Measurements from ENCODE around the gene QKI. TPM values are rescaled to one million over a fixed set of nuclear protein-coding genes. Genes with fewer than 3 reads are reported as not detected.
A peak's percentile ranks its signal among the peaks of the same experiment; 100 is the strongest.
"Not testable (repeated sequence)": the region's sequence is repeated elsewhere in the genome, so short reads cannot be mapped to it uniquely, and the experiment has no call there.

Gene QKI
- total RNA-seq, 1 experiment from 2014 or later = 176 TPM

- no peak overlapping the region for H3K4me2 ChIP-seq (ENCODE audit: insufficient read depth, insufficient read length, low read length)
These were observed 60.1 kb downstream of the QKI start for GRCh38 chr6:163474581-163474980.

GRCh38 chr6:163476946-163477345, 62.4 kb downstream of the QKI start:
- not testable (repeated sequence) for H3K4me1 ChIP-seq (ENCODE audit: insufficient read depth, low read length); H3K27ac ChIP-seq (ENCODE audit: insufficient read length, low read depth, low read length); H3K9me3 Mint-ChIP-seq; H2BK120ac ChIP-seq (ENCODE audit: low read depth, low read length, poor library complexity, severe bottlenecking); H4K91ac ChIP-seq (ENCODE audit: insufficient read length, low read depth, low read length); H2BK5ac ChIP-seq (ENCODE audit: insufficient read length, low read length); H4K5ac ChIP-seq (ENCODE audit: insufficient read length, low read depth, low read length); H3K27me3 ChIP-seq (ENCODE audit: insufficient read depth, low read length); H3K18ac ChIP-seq (ENCODE audit: insufficient read length, low read depth, low read length); H3K4ac ChIP-seq (ENCODE audit: low read depth, low read length); H3K27me3 Mint-ChIP-seq (ENCODE audit: low read depth); H3K14ac ChIP-seq (ENCODE audit: insufficient read depth, low read length); H3K23ac ChIP-seq (ENCODE audit: insufficient read length, low read depth, low read length); H3K4me2 ChIP-seq (ENCODE audit: insufficient read depth, insufficient read length, low read length); H3K79me2 ChIP-seq (ENCODE audit: insufficient read depth, low read length); H2AFZ ChIP-seq (ENCODE audit: low read length); H3K9ac ChIP-seq (ENCODE audit: extremely low read depth, insufficient read length, low read length); H3K23me2 ChIP-seq (ENCODE audit: insufficient read length, low read depth, low read length, poor library complexity, severe bottlenecking); H2BK20ac ChIP-seq (ENCODE audit: low read depth, low read length, poor library complexity, severe bottlenecking); H3K9me3 ChIP-seq (ENCODE audit: control insufficient read depth, low read depth, low read length); H2BK12ac ChIP-seq (ENCODE audit: insufficient read length, low read depth, low read length); H3T11ph ChIP-seq (ENCODE audit: low read length); H4K8ac ChIP-seq (replicated peaks; ENCODE audit: insufficient read length, low read depth, low read length); H3K79me1 ChIP-seq (ENCODE audit: insufficient read depth, low read depth, low read length, poor library complexity, severe bottlenecking); H2AK5ac ChIP-seq (ENCODE audit: insufficient read length, low read length); H2BK15ac ChIP-seq (ENCODE audit: low read depth, low read length); H4K20me1 ChIP-seq (ENCODE audit: control insufficient read depth, insufficient read depth, insufficient read length); H3K56ac ChIP-seq (ENCODE audit: insufficient read length, low read depth, low read length)
- DNase-seq = peak; percentile 36
- WGBS (ENCODE audit: extremely low coverage, insufficient read length, low lambda C conversion rate) = no CpG with 5 or more reads among the region's 7 CpGs
- Mint-ChIP-seq H3K4me3 (peak overlapping the region in 1 of 2 experiments; percentile 56; a peak in 1 of 5 replicates), H3K27ac (peak overlapping the region; percentile 0 to 88 (median 38); a peak in 5 of 7 replicates), H3K4me1 (peaks cover 24 to 42% of the 10 kb centered on the region in 2 experiments), H3K36me3 (ENCODE audit: insufficient read depth in 1 of 3, low read depth in 3 of 3) (peaks cover 1 to 36% (median 26%) of the 10 kb centered on the region in 3 experiments; a peak in 6 of 7 replicates)

More at GRCh38 chr6:163474581-163474980, 60.1 kb downstream of the QKI start:
- no peak for DNase-seq
- Histone ChIP-seq H3K79me1 (ENCODE audit: insufficient read depth, low read depth, low read length, poor library complexity, severe bottlenecking) (no peaks in the 10 kb centered on the region), H3K56ac (ENCODE audit: insufficient read length, low read depth, low read length) (no peak overlapping the region), H3K4me1 (ENCODE audit: insufficient read depth, low read length) (peaks cover 3% of the 10 kb centered on the region; the same call in 1 of the 2 replicates), H3K23me2 (ENCODE audit: insufficient read length, low read depth, low read length, poor library complexity, severe bottlenecking) (no peaks in the 10 kb centered on the region), H4K20me1 (ENCODE audit: control insufficient read depth, insufficient read depth, insufficient read length) (no peaks in the 10 kb centered on the region), H4K5ac (ENCODE audit: insufficient read length, low read depth, low read length) (no peak overlapping the region), H3K27me3 (ENCODE audit: insufficient read depth, low read length) (no peaks in the 10 kb centered on the region), H2BK15ac (ENCODE audit: low read depth, low read length) (no peak overlapping the region), H3K18ac (ENCODE audit: insufficient read length, low read depth, low read length) (no peak overlapping the region), H3K27ac (ENCODE audit: insufficient read length, low read depth, low read length) (no peak overlapping the region), H2BK12ac (ENCODE audit: insufficient read length, low read depth, low read length) (no peak overlapping the region), H3K23ac (ENCODE audit: insufficient read length, low read depth, low read length) (no peak overlapping the region), H4K8ac (replicated peaks; ENCODE audit: insufficient read length, low read depth, low read length) (no peak overlapping the region), H2BK5ac (ENCODE audit: insufficient read length, low read length) (no peak overlapping the region), H3K9me3 (ENCODE audit: control insufficient read depth, low read depth, low read length) (no peaks in the 10 kb centered on the region), H3K4ac (ENCODE audit: low read depth, low read length) (no peak overlapping the region), H3K14ac (ENCODE audit: insufficient read depth, low read length) (no peak overlapping the region), H4K91ac (ENCODE audit: insufficient read length, low read depth, low read length) (no peak overlapping the region), H2BK20ac (ENCODE audit: low read depth, low read length, poor library complexity, severe bottlenecking) (no peak overlapping the region), H2AFZ (ENCODE audit: low read length) (no peak overlapping the region), H3T11ph (ENCODE audit: low read length) (no peak overlapping the region), H3K79me2 (ENCODE audit: insufficient read depth, low read length) (peaks cover 3% of the 10 kb centered on the region; the same call in 1 of the 2 replicates), H2AK5ac (ENCODE audit: insufficient read length, low read length) (no peak overlapping the region), H3K9ac (ENCODE audit: extremely low read depth, insufficient read length, low read length) (no peak overlapping the region), H2BK120ac (ENCODE audit: low read depth, low read length, poor library complexity, severe bottlenecking) (no peak overlapping the region)
- no CpG with 5 or more reads among the region's 2 CpGs for WGBS (ENCODE audit: extremely low coverage, insufficient read length, low lambda C conversion rate)
- Mint-ChIP-seq H3K27ac (no peak overlapping the region), H3K36me3 (ENCODE audit: insufficient read depth in 1 of 3, low read depth in 3 of 3) (peaks cover 20 to 39% (median 31%) of the 10 kb centered on the region in 3 experiments), H3K27me3 (ENCODE audit: low read depth) (no peaks in the 10 kb centered on the region), H3K9me3 (peaks cover 15% of the 10 kb centered on the region in 2 experiments), H3K4me1 (peaks cover 24 to 42% of the 10 kb centered on the region in 2 experiments), H3K4me3 (no peak overlapping the region)
- TF ChIP-seq CTCF (conservative IDR thresholded peaks at IDR 0.05) = no peak
